Choroid plexus epithelial cell (primary cell): ENCODE results near the gene BLTP3B.
"Not testable (repeated sequence)": the region's sequence is repeated elsewhere in the genome, so short reads cannot be mapped to it uniquely, and the experiment has no call there.

Experiments used
- DNase-seq: peaks from one replicate; pipeline ENCODE4 v3.0.0-alpha.2; 2010; ENCODE audit warnings: low read depth
- H3K4me3 ChIP-seq: 2 replicates; pipeline ENCODE4 v1.5.1; 2011; ENCODE audit warnings: low read depth, mild to moderate bottlenecking, control low read depth, low read length, moderate library complexity
- CTCF ChIP-seq: conservative IDR thresholded peaks from 2 replicates; pipeline ENCODE4 v1.5.1; 2011; ENCODE audit warnings: low read depth, mild to moderate bottlenecking, control low read depth, inconsistent platforms, low read length, moderate library complexity

The BLTP3B gene

GRCh38 chr12:100142851-100143559 lies at the start of gene BLTP3B:
Gene BLTP3B (minus strand): TSS chr12:100142874. CDS start chr12:100142635, 239 bp downstream.
- peak; percentile 77 for DNase-seq
- peak within 1 kb of the TSS; percentile 94 for H3K4me3 ChIP-seq
- no peak for TF ChIP-seq CTCF

- DNase-seq: no peak
- no peak for TF ChIP-seq CTCF
- H3K4me3 ChIP-seq: no peak overlapping the region
Measured at GRCh38 chr12:100189636-100190394, 47.1 kb upstream of the BLTP3B start.

- H3K4me3 ChIP-seq, DNase-seq: not testable (repeated sequence)
Measured at GRCh38 chr12:100188888-100189635, 46.4 kb upstream of the BLTP3B start.

- no peak overlapping the region for H3K4me3 ChIP-seq
- no peak for DNase-seq
- no peak for TF ChIP-seq CTCF
Measured at GRCh38 chr12:100187857-100188519, 45.3 kb upstream of the BLTP3B start.

GRCh38 chr12:100187068-100187467 lies 44.4 kb upstream of the BLTP3B start:
- H3K4me3 ChIP-seq: no peak overlapping the region
- no peak for TF ChIP-seq CTCF
- DNase-seq: no peak

DNA sequence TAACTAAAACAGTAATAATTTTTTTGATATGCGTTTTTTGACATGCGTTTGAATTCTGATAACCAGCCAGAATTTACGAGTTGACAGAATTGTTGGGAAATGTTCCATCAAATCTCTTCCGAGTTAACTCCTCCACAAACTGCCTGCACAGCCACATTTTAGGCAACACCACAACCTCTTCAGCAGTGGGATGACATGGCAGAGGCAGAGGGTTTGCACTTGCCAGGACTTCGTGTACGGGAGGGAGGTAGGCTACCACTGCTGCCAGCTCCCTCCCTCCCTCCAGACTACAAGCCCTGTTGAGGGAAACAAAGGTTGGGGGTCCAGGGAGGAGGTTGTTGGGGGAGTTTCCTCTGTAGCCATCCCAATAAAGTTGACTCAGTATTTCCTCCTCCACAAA lies 43.4 kb upstream of the BLTP3B start:
- H3K4me3 ChIP-seq: no peak overlapping the region
- no peak for TF ChIP-seq CTCF
- DNase-seq: no peak

GRCh38 chr12:100185361-100185894 lies 42.8 kb upstream of the BLTP3B start:
- no peak overlapping the region for H3K4me3 ChIP-seq
- TF ChIP-seq CTCF: no peak
- DNase-seq: no peak
